Kidney (tissue), 14 donors: ENCODE measurements around the gene PLK1. TPM values are rescaled to one million over a fixed set of nuclear protein-coding genes. Genes with fewer than 3 reads are reported as not detected.

Experiments used
- DNase-seq, 5 donors: peaks; one replicate each; pipeline ENCODE4 v3.0.0-alpha.2; 2013 to 2020
- FAIRE-seq: peaks from 2 replicates; lab custom pipeline; 2012; peaks lifted over from hg19 to GRCh38; lab: Jason Lieb, UNC
- H3K27ac ChIP-seq, 2 donors: one replicate each; pipeline ENCODE4 v1.7.0; 2013; ENCODE audit warnings: low read depth in 2 of 2, low read length in 2 of 2, inconsistent platforms in 1 of 2
- H3K27me3 ChIP-seq: one replicate; pipeline ENCODE4 v1.7.1; 2013; ENCODE audit warnings: low read length, inconsistent platforms; ENCODE audit not compliant: control insufficient read depth, insufficient read depth
- H3K36me3 ChIP-seq, 3 donors: one replicate each; pipeline versions ENCODE4 v1.7.0 to v1.7.1; 2013; ENCODE audit warnings: low read length in 3 of 3, control low read depth in 1 of 3, inconsistent platforms in 1 of 3; ENCODE audit not compliant: insufficient read depth in 3 of 3, control insufficient read depth in 2 of 3
- H3K4me1 ChIP-seq, 3 donors: one replicate each; pipeline versions ENCODE4 v1.7.0 to v1.7.1; 2013; ENCODE audit warnings: low read length in 3 of 3, inconsistent platforms in 1 of 3, low read depth in 1 of 3; ENCODE audit not compliant: control insufficient read depth in 2 of 3, insufficient read depth in 2 of 3
- H3K4me3 ChIP-seq, 3 donors: one replicate each; pipeline versions ENCODE4 v1.7.0 to v1.8.1; 2013; ENCODE audit warnings: low read length in 3 of 3, control low read depth in 1 of 3, inconsistent platforms in 1 of 3
- H3K9ac ChIP-seq, 3 donors: one replicate each; pipeline versions ENCODE4 v1.7.0 to v1.7.1; 2013; ENCODE audit warnings: low read length in 3 of 3, control low read depth in 1 of 3, inconsistent platforms in 1 of 3
- H3K9me3 ChIP-seq, 3 donors: one replicate each; pipeline versions ENCODE4 v1.7.0 to v1.7.1; 2013; ENCODE audit warnings: low read length in 3 of 3, control low read depth in 1 of 3, inconsistent platforms in 1 of 3; ENCODE audit not compliant: control insufficient read depth in 2 of 3, insufficient read depth in 1 of 3
- intact Hi-C: fragments of 100-400 bp; cut with DNase I; formaldehyde crosslinking; loops from one replicate; pipeline ENCODE4 v1.11.1; 2022
- polyA plus RNA-seq: library from polyadenylated mRNA; stranded (reverse); fragments of 350-450 nt; fragmentation: Illumina TruSeq; extraction: RNeasy Lipid Tissue Mini Kit (QIAGEN cat#74804); gene quantifications from one replicate; pipeline ENCODE4 v1.2.3, GENCODE V29; 2014; ENCODE audit warnings: low read depth, low replicate concordance; ENCODE audit not compliant: insufficient read depth
- total RNA-seq: library from RNA; stranded (reverse); fragmentation: NEBNext Ultra II Directional; extraction: Animal tissue kit (Norgen Biotek cat#: 25700); gene quantifications from one replicate; pipeline ENCODE4 v1.2.1, GENCODE V29; 2021
- TF ChIP-seq, protein P1 (sequence below): IDR thresholded peaks from 3 replicates; pipeline ENCODE4 v1.5.1; 2012; ENCODE audit warnings: mild to moderate bottlenecking, moderate library complexity, borderline replicate concordance; ENCODE audit not compliant: insufficient read depth; ENCODE audit errors: extremely low read depth
- donor health status: control.
- donor health status: control.
- donor health status: control.
- donor health status: control.
- donor health status: control.
- donor health status: DM: yes; HTN: yes; CAD: no.
- donor health status: Normal renal cell carcinoma (clear cell type).

Gene PLK1
- total and polyA plus RNA-seq, 2 donors from 2014 or later: 0.71 to 2.5 TPM

- H3K27me3 ChIP-seq: no peaks in the 10 kb centered on the region
- FAIRE-seq (no peak), DNase-seq (no peak)
- H3K27ac ChIP-seq: no peak overlapping the region
- H3K4me1 ChIP-seq: no peaks in the 10 kb centered on the region
- peaks cover 0 to 9% (median 5%) of the 10 kb centered on the region in 3 donors for H3K9me3 ChIP-seq
- intact Hi-C loops: no loop called here
- TF ChIP-seq, protein P1, sequence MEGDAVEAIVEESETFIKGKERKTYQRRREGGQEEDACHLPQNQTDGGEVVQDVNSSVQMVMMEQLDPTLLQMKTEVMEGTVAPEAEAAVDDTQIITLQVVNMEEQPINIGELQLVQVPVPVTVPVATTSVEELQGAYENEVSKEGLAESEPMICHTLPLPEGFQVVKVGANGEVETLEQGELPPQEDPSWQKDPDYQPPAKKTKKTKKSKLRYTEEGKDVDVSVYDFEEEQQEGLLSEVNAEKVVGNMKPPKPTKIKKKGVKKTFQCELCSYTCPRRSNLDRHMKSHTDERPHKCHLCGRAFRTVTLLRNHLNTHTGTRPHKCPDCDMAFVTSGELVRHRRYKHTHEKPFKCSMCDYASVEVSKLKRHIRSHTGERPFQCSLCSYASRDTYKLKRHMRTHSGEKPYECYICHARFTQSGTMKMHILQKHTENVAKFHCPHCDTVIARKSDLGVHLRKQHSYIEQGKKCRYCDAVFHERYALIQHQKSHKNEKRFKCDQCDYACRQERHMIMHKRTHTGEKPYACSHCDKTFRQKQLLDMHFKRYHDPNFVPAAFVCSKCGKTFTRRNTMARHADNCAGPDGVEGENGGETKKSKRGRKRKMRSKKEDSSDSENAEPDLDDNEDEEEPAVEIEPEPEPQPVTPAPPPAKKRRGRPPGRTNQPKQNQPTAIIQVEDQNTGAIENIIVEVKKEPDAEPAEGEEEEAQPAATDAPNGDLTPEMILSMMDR: no peak
- no peaks in the 10 kb centered on the region for H3K36me3 ChIP-seq
- H3K9ac ChIP-seq: no peak overlapping the region
- no peak overlapping the region for H3K4me3 ChIP-seq
Observed at GRCh38 chr16:23705517-23705902, 26.8 kb downstream of the PLK1 start.

- H3K27me3 ChIP-seq: no peaks in the 10 kb centered on the region
Observed at GRCh38 chr16:23706439-23706838, 27.8 kb downstream of the PLK1 start.

GRCh38 chr16:23709536-23709935 is 30.8 kb downstream of the PLK1 start:
- DNase-seq (no peak), FAIRE-seq (no peak)
- no peak overlapping the region for H3K27ac ChIP-seq
- no peaks in the 10 kb centered on the region for H3K36me3 ChIP-seq
- intact Hi-C loops: no loop called here
- peaks cover 7% of the 10 kb centered on the region for H3K27me3 ChIP-seq
- H3K4me1 ChIP-seq: no peaks in the 10 kb centered on the region
- no peak overlapping the region for H3K9ac ChIP-seq
- TF ChIP-seq, protein P1: no peak
- peaks cover 0 to 5% (median 0%) of the 10 kb centered on the region in 3 donors for H3K9me3 ChIP-seq
- H3K4me3 ChIP-seq: no peak overlapping the region

More at GRCh38 chr16:23706439-23706838, 27.8 kb downstream of the PLK1 start:
- H3K4me3 ChIP-seq: no peak overlapping the region
- intact Hi-C loops: no loop called here
- DNase-seq (no peak), FAIRE-seq (no peak)
- H3K9me3 ChIP-seq: peaks cover 0 to 9% (median 5%) of the 10 kb centered on the region in 3 donors
- no peaks in the 10 kb centered on the region for H3K36me3 ChIP-seq
- TF ChIP-seq, protein P1: no peak
- H3K4me1 ChIP-seq: no peaks in the 10 kb centered on the region
- no peak overlapping the region for H3K9ac ChIP-seq
- H3K27ac ChIP-seq: no peak overlapping the region

DNA sequence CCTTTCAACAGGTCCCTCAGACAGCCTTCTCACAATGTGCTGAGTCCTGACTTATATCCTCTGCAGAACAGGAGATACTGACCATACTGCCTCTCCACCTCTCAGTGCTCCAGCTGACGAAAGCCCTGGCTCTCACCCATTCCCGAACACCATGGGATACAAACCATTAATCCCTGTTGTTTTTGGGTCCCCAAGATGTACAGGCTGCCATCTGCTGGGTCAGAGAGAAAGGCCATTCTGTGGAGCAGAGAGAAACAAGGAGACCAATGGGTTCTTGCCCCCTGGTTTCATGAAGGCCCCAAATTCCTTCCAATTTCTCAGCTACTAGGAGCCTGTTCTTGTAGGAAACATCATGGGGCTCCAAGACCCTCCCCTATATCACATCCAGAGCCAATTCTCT is 31.3 kb downstream of the PLK1 start:
- Histone ChIP-seq H3K9me3 (peaks cover 0 to 5% (median 0%) of the 10 kb centered on the region in 3 donors), H3K4me3 (no peak overlapping the region), H3K27ac (no peak overlapping the region), H3K36me3 (no peaks in the 10 kb centered on the region), H3K4me1 (no peaks in the 10 kb centered on the region), H3K27me3 (peaks cover 7% of the 10 kb centered on the region), H3K9ac (no peak overlapping the region)
- FAIRE-seq (no peak), DNase-seq (no peak)
- TF ChIP-seq, protein P1: no peak
- intact Hi-C loops: no loop called here
